HEK293 (cell line): ENCODE results near the gene CFAP65.

Source experiments
- CTCF ChIA-PET: fragments of 350-600 bp; formaldehyde crosslinking; extraction: SDS; loops from one replicate; lab custom pipeline; 2021; ENCODE audit warnings: antibody characterized with exemption; lab: Yijun Ruan, JAX
- POLR2A ChIA-PET: fragments of 300-600 bp; formaldehyde crosslinking; extraction: SDS; loops from one replicate; lab custom pipeline; 2020; ENCODE audit warnings: antibody characterized with exemption, inconsistent platforms; lab: Yijun Ruan, JAX
- H3K27ac ChIP-seq: fragments of 200-500 bp; sonication (Bioruptor generic); 2 replicates; pipeline ENCODE4 v1.5.1; 2014; ENCODE audit warnings: low read depth, low read length, control low read depth, inconsistent platforms; ENCODE audit errors: extremely low read depth
- H3K36me3 ChIP-seq, 2 experiments: fragments of 200-500 bp in 1 of 2; sonication (Bioruptor generic) in 1 of 2; 1 replicate in 1 of 2; 2 replicates in 1 of 2; pipeline ENCODE4 v1.5.1; 2014 to 2017; ENCODE audit warnings: inconsistent platforms in 2 of 2, low read length in 2 of 2; ENCODE audit not compliant: control insufficient read depth in 2 of 2, insufficient read depth in 1 of 2
- H3K4me1 ChIP-seq: fragments of 200-500 bp; sonication (Bioruptor generic); 2 replicates; pipeline ENCODE4 v1.5.1; 2014; ENCODE audit warnings: mild to moderate bottlenecking, low read length, inconsistent platforms; ENCODE audit not compliant: control insufficient read depth, insufficient read depth
- H3K4me3 ChIP-seq: 2 replicates; pipeline ENCODE4 v1.5.1; 2011; ENCODE audit warnings: low read depth, mild to moderate bottlenecking, control low read depth, low read length, moderate library complexity
- H3K9me3 ChIP-seq: fragments of 200-500 bp; sonication (Bioruptor generic); 2 replicates; pipeline ENCODE4 v1.5.1; 2014; ENCODE audit warnings: low read depth, low read length, inconsistent platforms; ENCODE audit not compliant: control insufficient read depth, insufficient read depth
- ELK4 ChIP-seq: IDR thresholded peaks from 2 replicates; pipeline ENCODE4 v1.6.1; 2011; ENCODE audit warnings: mild to moderate bottlenecking, low read depth, low read length, borderline replicate concordance
- GLIS2 ChIP-seq: fragments of 450-650 bp; formaldehyde crosslinking; IDR thresholded peaks from 2 replicates; pipeline ENCODE4 v1.5.1; 2016; ENCODE audit warnings: missing biosample characterization, missing genetic modification characterization
- HOXC10 ChIP-seq: sonication (generic); formaldehyde crosslinking; IDR thresholded peaks from 2 replicates; pipeline ENCODE4 v1.8.1; 2023; ENCODE audit warnings: mild to moderate bottlenecking, missing genetic modification reagents
- MYNN ChIP-seq: fragments of 450-650 bp; formaldehyde crosslinking; IDR thresholded peaks from 2 replicates; pipeline ENCODE4 v1.5.1; 2016; ENCODE audit warnings: missing biosample characterization, missing genetic modification characterization, borderline replicate concordance
- PRDM4 ChIP-seq: fragments of 450-650 bp; formaldehyde crosslinking; IDR thresholded peaks from 2 replicates; pipeline ENCODE4 v1.5.1; 2017; ENCODE audit warnings: missing biosample characterization, missing genetic modification characterization
- RBAK ChIP-seq: fragments of 450-650 bp; formaldehyde crosslinking; IDR thresholded peaks from 2 replicates; pipeline ENCODE4 v1.5.1; 2016; ENCODE audit warnings: missing biosample characterization, missing genetic modification characterization
- SCRT2 ChIP-seq: fragments of 450-650 bp; formaldehyde crosslinking; IDR thresholded peaks from 2 replicates; pipeline ENCODE4 v1.5.1; 2016; ENCODE audit warnings: missing biosample characterization, missing genetic modification characterization
- WT1 ChIP-seq: fragments of 450-650 bp; formaldehyde crosslinking; IDR thresholded peaks from 2 replicates; pipeline ENCODE4 v1.5.1; 2016; ENCODE audit warnings: missing biosample characterization, missing genetic modification characterization
- ZBTB1 ChIP-seq: fragments of 450-650 bp; formaldehyde crosslinking; IDR thresholded peaks from 2 replicates; pipeline ENCODE4 v1.5.1; 2016; ENCODE audit warnings: missing biosample characterization, missing genetic modification characterization
- ZBTB10 ChIP-seq: fragments of 450-650 bp; formaldehyde crosslinking; IDR thresholded peaks from 2 replicates; pipeline ENCODE4 v1.5.1; 2016; ENCODE audit warnings: missing biosample characterization, missing genetic modification characterization
- ZBTB21 ChIP-seq: fragments of 450-650 bp; formaldehyde crosslinking; IDR thresholded peaks from 2 replicates; pipeline ENCODE4 v1.5.1; 2017; ENCODE audit warnings: missing biosample characterization, missing genetic modification characterization
- ZNF140 ChIP-seq: fragments of 450-650 bp; formaldehyde crosslinking; IDR thresholded peaks from 2 replicates; pipeline ENCODE4 v1.5.1; 2016; ENCODE audit warnings: missing biosample characterization, missing genetic modification characterization
- ZNF354C ChIP-seq: fragments of 450-650 bp; formaldehyde crosslinking; IDR thresholded peaks from 2 replicates; pipeline ENCODE4 v1.5.1; 2016; ENCODE audit warnings: missing biosample characterization, missing genetic modification characterization, low read depth, borderline replicate concordance
- ZNF488 ChIP-seq: fragments of 450-650 bp; formaldehyde crosslinking; IDR thresholded peaks from 2 replicates; pipeline ENCODE4 v1.5.1; 2016; ENCODE audit warnings: missing biosample characterization, missing genetic modification characterization
- ZNF560 ChIP-seq: fragments of 450-650 bp; formaldehyde crosslinking; IDR thresholded peaks from 2 replicates; pipeline ENCODE4 v1.5.1; 2017; ENCODE audit warnings: missing biosample characterization, missing genetic modification characterization, borderline replicate concordance
- ZNF561 ChIP-seq: fragments of 450-650 bp; IDR thresholded peaks from 2 replicates; pipeline ENCODE4 v1.5.1; 2018; ENCODE audit warnings: missing biosample characterization, missing genetic modification characterization, borderline replicate concordance
- ZNF610 ChIP-seq: fragments of 450-650 bp; formaldehyde crosslinking; IDR thresholded peaks from 2 replicates; pipeline ENCODE4 v1.5.1; 2016; ENCODE audit warnings: missing biosample characterization, missing genetic modification characterization, borderline replicate concordance
- ZNF623 ChIP-seq: fragments of 450-650 bp; formaldehyde crosslinking; IDR thresholded peaks from 2 replicates; pipeline ENCODE4 v1.5.1; 2016; ENCODE audit warnings: missing biosample characterization, missing genetic modification characterization
- ZSCAN16 ChIP-seq: fragments of 450-650 bp; formaldehyde crosslinking; IDR thresholded peaks from 2 replicates; pipeline ENCODE4 v1.5.1; 2016; ENCODE audit warnings: missing biosample characterization, missing genetic modification characterization

Gene CFAP65

GRCh38 chr2:218982586-218983262 lies 58.6 kb downstream of the CFAP65 start:
- H3K9me3 ChIP-seq: no peaks in the 10 kb centered on the region
- ChIA-PET CTCF (interaction anchor here (0.6 to 4.2 kb wide), 5 partner anchors 19 to 262 kb away, joined by 3 to 31 read pairs (median 4); no protein-coding TSS in a partner anchor), POLR2A (no interaction called here)
- no peak overlapping the region for H3K4me3 ChIP-seq
- H3K27ac ChIP-seq: no peak overlapping the region
- H3K36me3 ChIP-seq: no peaks in the 10 kb centered on the region
- H3K4me1 ChIP-seq: 0 out of 2 replicates have a peak, but pooled peaks cover 2% of the 10 kb centered on the region
- no peak for TF ChIP-seq ELK4
- no peak for TF ChIP-seq RBAK (tag by site-specific recombination)
- no peak for TF ChIP-seq HOXC10 (CRISPR knock-in tag)
- TF ChIP-seq ZNF623 (tag by site-specific recombination): no peak
- no peak for TF ChIP-seq GLIS2 (tag by site-specific recombination)
- no peak for TF ChIP-seq WT1 (tag by site-specific recombination)
- TF ChIP-seq ZBTB1 (tag by site-specific recombination): no peak
- no peak for TF ChIP-seq ZNF354C
- TF ChIP-seq ZNF140: no peak
- TF ChIP-seq ZNF488 (tag by site-specific recombination): no peak
- TF ChIP-seq ZBTB21 (tag by site-specific recombination): no peak
- no peak for TF ChIP-seq ZNF560 (tag by site-specific recombination)
- no peak for TF ChIP-seq ZNF610 (tag by site-specific recombination)
- no peak for TF ChIP-seq PRDM4 (tag by site-specific recombination)
- no peak for TF ChIP-seq ZSCAN16 (tag by site-specific recombination)
- TF ChIP-seq ZNF561 (tag by site-specific recombination): no peak
- TF ChIP-seq ZBTB10: no peak
- no peak for TF ChIP-seq MYNN
- TF ChIP-seq SCRT2: no peak
